Breast epithelium (tissue), 4 donors: ENCODE results near the gene CCDC167. TPM values are rescaled to one million over a fixed set of nuclear protein-coding genes. Genes with fewer than 3 reads are reported as not detected.

Experiments used
- DNase-seq, 2 donors: peaks; one replicate each; pipeline ENCODE4 v3.0.0-alpha.2; 2019; ENCODE audit warnings: low spot score in 2 of 2
- H3K27ac ChIP-seq, 2 donors: fragments of 200-600 bp; sonication (generic) in 1 of 2; one replicate each; pipeline ENCODE4 v1.5.1; 2016 to 2019; ENCODE audit warnings: mild to moderate bottlenecking in 1 of 2
- H3K27me3 ChIP-seq, 2 donors: fragments of 200-600 bp; sonication (generic) in 1 of 2; one replicate each; pipeline versions ENCODE4 v1.5.1 to v1.6.0; 2017 to 2019; ENCODE audit warnings: control low read depth in 1 of 2, mild to moderate bottlenecking in 1 of 2
- H3K36me3 ChIP-seq: fragments of 200-600 bp; one replicate; pipeline ENCODE4 v1.5.1; 2019
- H3K4me1 ChIP-seq, 2 donors: fragments of 200-600 bp; sonication (generic); one replicate each; pipeline ENCODE4 v1.5.1; 2016 to 2019; ENCODE audit warnings: control low read depth in 1 of 2
- H3K4me3 ChIP-seq, 3 donors: fragments of 200-600 bp; sonication (generic); 1 replicate in 2 of 3; 2 replicates in 1 of 3; pipeline ENCODE4 v1.5.1; 2016 to 2019; ENCODE audit warnings: mild to moderate bottlenecking in 3 of 3, moderate library complexity in 2 of 3
- H3K9me3 ChIP-seq, 2 donors: fragments of 200-600 bp; sonication (generic) in 1 of 2; one replicate each; pipeline ENCODE4 v1.5.1; 2016 to 2019; ENCODE audit warnings: control low read depth in 1 of 2
- CTCF ChIP-seq, 3 donors: fragments of 450-650 bp; IDR thresholded peaks; one replicate each; pipeline ENCODE4 v1.5.1; 2016 to 2017; ENCODE audit warnings: antibody characterized with exemption in 3 of 3, mild to moderate bottlenecking in 3 of 3, moderate library complexity in 3 of 3
- POLR2A ChIP-seq: fragments of 450-650 bp; IDR thresholded peaks from one replicate; pipeline ENCODE4 v1.6.1; 2016; ENCODE audit warnings: antibody characterized with exemption, mild to moderate bottlenecking, moderate library complexity
- POLR2AphosphoS5 ChIP-seq, 3 donors: sonication (generic); formaldehyde crosslinking; IDR thresholded peaks; one replicate each; pipeline ENCODE4 v1.6.1; 2017; ENCODE audit warnings: antibody characterized with exemption in 3 of 3
- intact Hi-C: fragments of 100-400 bp; cut with DNase I; formaldehyde crosslinking; loops from one replicate; pipeline ENCODE4 v1.15.1; 2023; ENCODE audit warnings: low total_unique reads
- total RNA-seq, 3 donors: library from RNA; depleted of rRNA; stranded (reverse); fragments of >200 nt; gene quantifications; one replicate each; pipeline ENCODE4 v1.1.0, GENCODE V29; 2016

CCDC167 gene
- total RNA-seq, 3 donors from 2014 or later, result 14.1 to 39.3 (median 14.8) TPM

- intact Hi-C loops, result no loop called here
- no peaks in the 10 kb centered on the region for H3K36me3 ChIP-seq
Measured at GRCh38 chr6:37488476-37488875, 11.2 kb downstream of the CCDC167 start.

GRCh38 chr6:37487591-37488380 is 11.9 kb downstream of the CCDC167 start:
- Histone ChIP-seq H3K9me3 (no peaks in the 10 kb centered on the region), H3K4me1 (no peaks in the 10 kb centered on the region), H3K27me3 (no peaks in the 10 kb centered on the region), H3K4me3 (no peak overlapping the region), H3K36me3 (no peaks in the 10 kb centered on the region), H3K27ac (no peak overlapping the region)
- intact Hi-C loops, result no loop called here
- DNase-seq, result no peak
- TF ChIP-seq POLR2AphosphoS5 (IDR thresholded peaks at IDR 0.05) (no peak), CTCF (IDR thresholded peaks at IDR 0.05) (no peak), POLR2A (no peak)

More at GRCh38 chr6:37488476-37488875, 11.2 kb downstream of the CCDC167 start:
- TF ChIP-seq POLR2AphosphoS5 (IDR thresholded peaks at IDR 0.05), result no peak
- TF ChIP-seq CTCF (IDR thresholded peaks at IDR 0.05), result no peak
- TF ChIP-seq POLR2A, result no peak
- Histone ChIP-seq H3K27ac (no peak overlapping the region), H3K9me3 (no peaks in the 10 kb centered on the region), H3K4me3 (no peak overlapping the region), H3K27me3 (no peaks in the 10 kb centered on the region), H3K4me1 (no peaks in the 10 kb centered on the region)
- DNase-seq, result no peak

- no peaks in the 10 kb centered on the region for H3K9me3 ChIP-seq
- no peak overlapping the region for H3K4me3 ChIP-seq
- intact Hi-C loops, result no loop called here
- H3K27ac ChIP-seq, result no peak overlapping the region
- no peaks in the 10 kb centered on the region for H3K4me1 ChIP-seq
- TF ChIP-seq POLR2A (no peak), POLR2AphosphoS5 (IDR thresholded peaks at IDR 0.05) (no peak), CTCF (IDR thresholded peaks at IDR 0.05) (no peak)
- DNase-seq, result no peak
- no peaks in the 10 kb centered on the region for H3K36me3 ChIP-seq
- no peaks in the 10 kb centered on the region for H3K27me3 ChIP-seq
Measured at GRCh38 chr6:37486121-37486839, 13.4 kb downstream of the CCDC167 start.

- Histone ChIP-seq H3K9me3 (no peaks in the 10 kb centered on the region), H3K27me3 (no peaks in the 10 kb centered on the region), H3K4me3 (no peak overlapping the region), H3K27ac (no peak overlapping the region), H3K36me3 (no peaks in the 10 kb centered on the region), H3K4me1 (no peaks in the 10 kb centered on the region)
- TF ChIP-seq POLR2AphosphoS5 (IDR thresholded peaks at IDR 0.05) (no peak), CTCF (IDR thresholded peaks at IDR 0.05) (no peak), POLR2A (no peak)
- DNase-seq, result no peak
- intact Hi-C loops, result no loop called here
Measured at GRCh38 chr6:37485291-37485702, 14.4 kb downstream of the CCDC167 start.

GRCh38 chr6:37484786-37485170 is 14.9 kb downstream of the CCDC167 start:
- Histone ChIP-seq H3K9me3 (no peaks in the 10 kb centered on the region), H3K36me3 (no peaks in the 10 kb centered on the region), H3K27me3 (no peaks in the 10 kb centered on the region), H3K4me3 (no peak overlapping the region), H3K27ac (no peak overlapping the region), H3K4me1 (no peaks in the 10 kb centered on the region)
- DNase-seq, result no peak
- intact Hi-C loops, result no loop called here
- TF ChIP-seq POLR2AphosphoS5 (IDR thresholded peaks at IDR 0.05) (no peak), POLR2A (no peak), CTCF (IDR thresholded peaks at IDR 0.05) (no peak)
